GM13976 (cell line): ENCODE measurements around the gene DLGAP4.
A peak's percentile ranks its signal among the peaks of the same experiment; 100 is the strongest.

Source experiments
- DNase-seq: peaks from one replicate; pipeline ENCODE4 v3.0.0; 2012; ENCODE audit warnings: low spot score
- CTCF ChIP-seq: IDR thresholded peaks from 2 replicates; pipeline ENCODE4 v1.5.1; 2012; ENCODE audit warnings: borderline replicate concordance, mild to moderate bottlenecking; ENCODE audit not compliant: insufficient read depth; ENCODE audit errors: extremely low read depth, missing control alignments, control extremely low read depth
- in situ Hi-C: fragments of 300-500 bp; cut with MboI; formaldehyde crosslinking; loops from one replicate; pipeline ENCODE4 v1.12.0; 2022; ENCODE audit warnings: low sequenced_read_pairs, mixed read lengths, inconsistent platforms; ENCODE audit not compliant: unreplicated experiment

Gene DLGAP4

DNA sequence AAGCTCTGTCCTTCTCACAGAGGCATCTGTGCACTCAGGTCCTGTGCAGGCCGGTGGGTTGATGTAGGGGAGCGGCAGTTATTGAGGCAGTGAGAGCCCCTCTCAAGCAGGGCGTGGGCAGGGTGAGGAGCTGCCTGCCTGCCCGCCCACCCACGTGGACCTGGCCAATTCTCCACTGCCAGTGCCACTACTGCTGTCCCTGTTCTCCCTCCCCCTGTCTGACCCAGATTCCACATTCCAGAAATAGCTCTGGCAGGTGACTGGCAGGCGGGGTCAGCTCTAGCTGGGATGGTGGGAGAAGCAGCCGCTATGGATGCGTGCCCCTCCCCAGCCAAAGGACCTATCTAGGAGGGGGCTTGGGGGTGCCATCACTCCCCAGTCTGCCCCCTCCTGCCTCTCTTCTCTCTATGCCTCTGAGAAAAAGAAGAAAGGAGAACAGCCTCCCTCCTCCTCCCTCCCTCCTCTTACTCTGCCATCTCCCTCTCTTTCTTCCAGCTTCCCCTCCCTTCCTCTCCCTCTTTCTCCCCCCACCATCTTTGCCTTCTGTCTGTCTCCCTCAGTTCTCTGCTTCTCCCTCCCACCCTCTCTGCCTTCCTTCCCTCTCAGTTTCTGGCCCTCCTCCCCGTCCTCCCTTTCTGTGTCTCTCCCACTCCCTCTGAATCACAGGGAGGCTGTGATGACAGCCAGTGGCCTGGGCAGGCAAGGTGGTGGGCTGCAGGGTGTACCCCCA lies 148.7 kb downstream of the DLGAP4 start:
- in situ Hi-C loops = no loop called here
- DNase-seq = no peak
- TF ChIP-seq CTCF = no peak

DNA sequence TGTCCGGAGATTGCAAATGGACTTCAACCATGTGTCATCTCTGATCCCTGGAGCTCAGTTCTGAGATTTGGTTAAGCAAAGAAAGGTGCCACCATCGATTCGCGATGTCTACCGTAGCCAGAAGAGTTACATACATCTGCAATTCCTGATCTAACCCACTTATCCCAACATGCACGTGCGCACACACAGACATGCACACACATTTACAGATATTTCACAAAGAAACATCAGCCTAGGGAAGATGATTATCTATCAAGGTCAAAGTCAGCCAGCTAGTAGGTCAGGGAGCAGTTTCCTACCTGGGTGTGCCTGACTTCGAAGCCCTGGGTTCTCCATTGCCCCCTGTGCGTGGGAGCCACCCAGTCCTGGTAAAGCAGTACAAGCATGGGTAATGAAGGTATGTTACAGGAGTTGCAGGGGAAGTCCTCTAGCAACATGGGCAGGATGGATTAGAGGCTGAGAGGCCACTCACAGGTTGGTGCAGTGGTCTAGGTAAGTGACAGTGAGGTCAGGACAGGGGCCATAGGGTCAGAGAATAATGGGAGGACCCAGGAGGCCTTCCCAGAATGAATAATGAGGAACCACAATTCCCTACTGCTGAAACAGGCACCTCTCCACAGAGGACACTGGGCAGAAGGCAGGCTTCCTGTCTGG lies 150.0 kb downstream of the DLGAP4 start:
- in situ Hi-C loops = no loop called here
- DNase-seq = no peak
- no peak for TF ChIP-seq CTCF

GRCh38 chr20:36460648-36461599 lies 154.8 kb downstream of the DLGAP4 start:
- peak; percentile 93 for DNase-seq
- in situ Hi-C loops = no loop called here
- TF ChIP-seq CTCF = no peak

DNA sequence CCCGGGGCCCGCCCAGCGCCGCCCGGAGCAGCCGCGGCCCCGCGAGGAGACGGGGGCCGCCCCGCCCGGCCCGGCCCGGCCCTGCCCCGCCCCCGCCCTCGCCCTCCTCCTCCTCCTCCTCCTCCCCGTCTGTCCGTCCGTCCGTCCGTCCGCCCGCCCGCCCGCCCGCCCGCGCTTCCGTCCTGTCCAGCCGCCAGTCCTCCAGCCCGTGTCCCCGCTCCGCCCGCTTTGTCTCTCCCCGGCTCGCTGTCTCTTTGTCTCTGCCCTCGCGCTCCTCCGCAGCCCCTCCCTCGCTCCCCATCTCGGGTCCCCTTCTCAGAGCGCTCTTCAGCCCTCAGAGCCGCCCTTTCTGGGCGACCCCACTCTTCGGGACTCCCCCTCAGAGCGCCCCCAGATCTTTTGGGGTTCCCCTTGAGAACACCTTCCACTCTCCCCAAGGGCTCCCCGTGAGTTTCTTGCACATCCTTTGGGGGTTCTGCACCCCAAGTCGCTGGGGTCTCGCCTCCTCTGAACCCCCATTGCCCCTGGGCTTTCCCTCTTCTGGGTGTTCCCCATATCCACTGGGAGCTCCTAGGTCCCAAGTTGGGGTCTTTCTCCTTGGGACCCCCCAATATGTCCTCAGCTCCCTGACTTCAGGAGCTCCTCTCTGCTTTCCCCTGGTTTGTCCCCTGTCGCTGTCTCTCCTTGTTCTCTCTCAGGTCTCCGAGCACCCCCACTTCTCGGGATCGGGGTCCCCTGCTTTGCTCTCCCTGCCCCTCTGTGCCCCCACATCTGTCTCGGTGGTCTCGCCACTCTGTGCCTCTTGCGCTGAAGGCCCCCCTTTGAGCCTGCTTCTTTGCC lies 155.7 kb downstream of the DLGAP4 start:
- no peak for TF ChIP-seq CTCF
- in situ Hi-C loops = no loop called here
- peak; percentile 57 for DNase-seq

- no peak for DNase-seq
- in situ Hi-C loops = no loop called here
- TF ChIP-seq CTCF = no peak
Measured at GRCh38 chr20:36462440-36463211, 156.5 kb downstream of the DLGAP4 start.
